Measurements from ENCODE around the gene AXIN1.
"Not testable (repeated sequence)": the region's sequence is repeated elsewhere in the genome, so short reads cannot be mapped to it uniquely, and the experiment has no call there.

AXIN1 gene

DNA sequence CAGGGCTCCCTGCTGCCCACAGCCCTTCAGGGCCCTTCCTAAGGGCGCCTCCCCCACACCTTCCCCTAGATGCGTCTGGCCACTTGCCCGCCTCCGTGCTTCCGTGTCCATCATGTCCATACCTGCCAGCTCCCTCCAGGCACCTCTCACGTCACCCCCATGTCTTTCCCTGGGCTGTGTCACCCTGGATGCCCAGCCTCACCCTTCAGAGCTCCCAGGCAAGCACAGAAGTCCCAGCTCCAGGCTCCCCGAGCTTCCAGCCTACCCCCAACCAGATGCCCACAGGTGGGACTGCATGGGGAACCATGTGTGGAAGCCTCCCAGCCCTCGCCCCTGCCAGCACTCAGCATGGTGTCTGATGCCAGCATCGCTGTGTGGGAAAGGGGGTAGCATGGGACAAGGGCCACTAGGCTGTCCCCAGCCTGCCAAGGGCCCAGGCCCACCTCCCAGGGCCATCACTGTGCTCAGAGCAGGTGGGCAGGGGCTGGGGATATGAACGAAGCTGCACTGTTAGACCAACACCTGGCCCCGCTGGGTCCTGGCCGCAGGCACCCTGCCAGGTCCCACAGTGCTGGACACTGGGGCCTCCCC, 1.9 kb upstream of the AXIN1 start:
- no peak for DNase-seq (ENCODE audit: low spot score)

- no peak for DNase-seq (ENCODE audit: low spot score)
Measured at GRCh38 chr16:353404-354290, 1.1 kb upstream of the AXIN1 start.

GRCh38 chr16:351804-352520, 561 bp downstream of the AXIN1 start:
- DNase-seq (ENCODE audit: low spot score), result peak; percentile 67

DNA sequence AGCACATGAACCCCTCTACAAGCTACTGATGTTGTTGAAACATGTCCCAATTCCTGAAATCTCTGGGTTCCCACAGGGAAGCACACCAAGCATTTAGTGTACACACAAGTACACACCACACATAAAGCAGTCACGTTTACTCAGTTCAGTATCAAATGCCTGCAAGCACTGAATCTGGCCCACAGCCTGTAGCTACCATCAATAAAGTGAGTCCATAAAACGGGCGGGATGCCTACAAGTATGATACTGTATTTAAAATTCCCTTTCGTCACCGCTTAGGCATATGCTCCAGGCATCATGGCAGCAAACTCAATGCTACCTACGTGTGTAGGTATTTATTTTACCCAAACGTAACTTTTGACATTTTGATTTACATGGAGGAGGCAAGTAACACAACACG, 2.3 kb downstream of the AXIN1 start:
- DNase-seq (ENCODE audit: low spot score), result no peak

DNA sequence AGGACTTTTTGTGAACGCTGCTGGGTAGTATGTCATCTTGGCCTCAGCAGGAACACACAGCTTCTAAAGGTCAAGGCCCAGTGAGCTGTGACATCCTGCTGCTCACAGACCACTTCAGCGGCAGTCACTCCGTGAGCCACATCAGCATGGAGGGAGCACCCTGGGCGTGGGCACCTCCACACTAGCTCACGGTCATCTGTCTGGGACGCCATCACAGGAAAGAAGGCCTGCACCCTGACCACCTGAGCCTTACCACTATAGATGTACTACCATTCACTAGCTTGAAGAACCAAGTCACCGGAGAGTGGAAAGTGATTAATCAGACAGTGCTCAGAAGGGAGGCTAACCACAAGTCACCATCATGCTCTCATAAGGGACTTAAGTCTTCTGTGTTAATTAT, 3.3 kb downstream of the AXIN1 start:
- DNase-seq (ENCODE audit: low spot score), result no peak

GRCh38 chr16:348495-348894, 4.0 kb downstream of the AXIN1 start:
- not testable (repeated sequence) for DNase-seq (ENCODE audit: low spot score)

DNA sequence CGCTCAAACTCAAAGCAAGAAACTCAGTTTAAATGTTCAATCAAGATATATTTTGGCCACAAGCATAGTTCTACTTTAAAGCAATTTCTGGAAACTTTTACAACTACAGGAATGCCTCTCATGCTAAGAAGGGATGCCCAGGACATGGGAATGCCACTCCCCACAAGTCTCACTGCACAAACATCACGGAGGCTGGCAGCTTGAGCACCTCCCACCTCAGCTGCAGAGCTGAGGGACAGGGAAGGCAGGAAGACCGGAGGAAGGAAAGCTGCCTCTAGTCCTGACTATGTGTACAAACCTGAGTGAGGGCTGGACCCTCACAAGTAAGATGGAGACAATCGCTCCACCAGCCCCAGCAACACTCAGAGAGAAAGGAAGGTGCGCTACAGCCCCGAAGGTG, 5.3 kb downstream of the AXIN1 start:
- no peak for DNase-seq (ENCODE audit: low spot score)

- no peak for DNase-seq (ENCODE audit: low spot score)
Measured at GRCh38 chr16:346587-346986, 5.9 kb downstream of the AXIN1 start.

DNA sequence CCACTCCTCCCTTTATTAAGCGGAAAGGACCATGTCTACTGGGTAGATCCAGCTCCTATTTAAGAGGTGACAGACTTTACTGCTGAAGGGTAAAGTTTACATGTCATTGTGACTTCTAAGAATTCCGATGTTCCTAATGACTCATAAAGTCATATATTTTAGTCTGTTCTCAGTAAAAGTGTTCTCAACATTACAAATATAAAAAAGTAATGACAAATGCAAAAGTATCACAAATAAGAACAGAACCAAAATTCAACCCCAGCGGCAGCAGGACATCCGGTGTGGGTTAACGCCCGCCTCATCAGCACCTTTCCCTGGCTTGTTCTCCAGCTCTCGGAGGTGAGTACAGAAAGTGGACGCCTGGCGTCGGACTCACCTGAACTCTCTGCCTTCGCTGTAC, 6.8 kb downstream of the AXIN1 start:
- DNase-seq (ENCODE audit: low spot score), result no peak

DNA sequence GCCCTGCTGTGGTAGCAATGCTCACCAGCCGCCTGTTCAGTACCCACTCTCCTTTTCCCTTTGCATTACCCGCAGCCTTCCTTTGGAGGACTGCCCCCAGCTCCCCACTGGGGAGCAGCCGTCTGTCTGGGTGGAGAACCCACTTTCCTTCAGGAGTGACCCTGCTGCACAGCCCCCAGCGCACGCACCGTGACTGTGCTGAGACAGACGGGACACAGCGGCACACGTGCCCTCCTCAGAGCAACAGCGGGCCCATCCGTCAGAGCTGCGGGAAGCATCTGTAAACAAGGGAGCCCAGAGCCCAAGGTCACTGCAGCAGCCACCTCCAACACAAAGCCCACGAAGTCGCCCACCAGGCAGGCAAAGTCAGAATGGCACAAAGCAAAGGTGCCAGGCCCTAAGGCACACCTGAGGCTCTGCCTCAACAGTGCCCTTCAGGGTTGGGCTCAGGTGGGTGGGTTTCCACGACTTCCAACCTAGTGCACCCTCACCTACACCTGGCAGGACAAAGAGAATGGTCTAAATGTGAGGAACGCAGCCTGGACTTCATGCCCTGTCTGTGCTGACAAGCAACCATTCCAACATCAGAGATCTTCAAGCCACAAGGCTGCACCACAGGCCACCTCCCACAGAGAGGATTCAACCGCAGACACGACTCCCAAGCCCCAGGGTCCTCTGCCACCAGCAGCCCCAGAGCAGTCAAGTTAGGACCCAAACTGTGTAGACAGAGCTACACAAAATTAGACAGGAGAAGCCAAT, 9.9 kb downstream of the AXIN1 start:
- no peak for DNase-seq (ENCODE audit: low spot score)

GRCh38 chr16:341974-342336, 10.6 kb downstream of the AXIN1 start:
- not testable (repeated sequence) for DNase-seq (ENCODE audit: low spot score)

GRCh38 chr16:341095-341973, 11.2 kb downstream of the AXIN1 start:
- DNase-seq (ENCODE audit: low spot score), result not testable (repeated sequence)

DNA sequence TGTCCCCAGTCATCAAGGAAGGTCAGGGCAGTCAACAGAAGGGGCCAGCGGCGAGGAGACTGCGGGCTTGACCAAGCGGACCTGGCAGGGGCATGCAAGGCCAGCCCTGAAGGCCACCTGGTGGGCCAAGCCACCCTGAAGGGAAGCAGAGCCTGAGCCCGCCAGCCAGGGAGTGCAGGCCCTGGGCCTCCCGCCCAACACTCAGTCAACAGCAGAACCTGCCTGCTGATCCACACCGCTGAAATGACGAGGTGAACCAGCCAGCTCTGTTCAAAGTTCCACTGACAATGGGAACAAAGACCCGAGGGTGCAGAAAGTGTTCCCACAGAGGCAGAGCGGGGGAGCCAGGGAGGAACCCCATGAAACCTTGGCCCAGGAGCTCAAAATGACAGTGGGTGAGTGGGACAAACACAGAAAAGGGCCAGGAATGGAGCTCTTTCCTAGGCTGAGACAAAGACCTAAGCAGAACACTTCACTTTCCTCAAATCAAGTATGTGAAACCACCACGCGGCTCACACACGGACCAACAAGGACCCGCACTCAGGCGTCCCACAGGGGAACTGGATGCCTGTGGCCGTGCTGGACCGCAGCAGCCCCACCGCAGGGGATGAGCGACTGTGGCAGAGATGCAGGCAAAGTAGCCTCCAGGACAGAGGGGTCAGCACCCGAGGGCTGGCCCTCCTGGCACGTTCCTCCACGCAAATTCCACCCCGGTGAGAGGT, 12.0 kb downstream of the AXIN1 start:
- no peak for DNase-seq (ENCODE audit: low spot score)

DNA sequence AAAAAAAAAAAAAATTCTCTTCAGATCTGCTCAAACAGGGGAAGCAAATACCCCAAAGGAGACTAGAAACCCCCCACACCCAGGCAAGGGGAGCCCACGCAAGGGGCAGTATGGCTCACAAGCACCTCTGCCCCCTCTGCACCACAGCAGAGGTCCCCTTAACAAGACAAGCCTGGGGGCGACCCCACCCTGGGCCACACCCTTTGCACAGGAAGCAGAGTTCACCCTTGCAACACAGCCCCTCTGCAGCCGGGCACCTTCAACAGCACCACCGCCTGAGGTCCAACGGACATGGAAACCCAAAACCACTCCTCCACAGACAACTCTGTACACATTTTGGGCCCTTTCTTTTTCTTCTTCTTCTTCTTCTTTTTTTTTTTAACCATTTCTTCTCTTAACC, 12.8 kb downstream of the AXIN1 start:
- no peak for DNase-seq (ENCODE audit: low spot score)

GRCh38 chr16:337975-338575, 14.4 kb downstream of the AXIN1 start:
- DNase-seq (ENCODE audit: low spot score), result no peak

DNA sequence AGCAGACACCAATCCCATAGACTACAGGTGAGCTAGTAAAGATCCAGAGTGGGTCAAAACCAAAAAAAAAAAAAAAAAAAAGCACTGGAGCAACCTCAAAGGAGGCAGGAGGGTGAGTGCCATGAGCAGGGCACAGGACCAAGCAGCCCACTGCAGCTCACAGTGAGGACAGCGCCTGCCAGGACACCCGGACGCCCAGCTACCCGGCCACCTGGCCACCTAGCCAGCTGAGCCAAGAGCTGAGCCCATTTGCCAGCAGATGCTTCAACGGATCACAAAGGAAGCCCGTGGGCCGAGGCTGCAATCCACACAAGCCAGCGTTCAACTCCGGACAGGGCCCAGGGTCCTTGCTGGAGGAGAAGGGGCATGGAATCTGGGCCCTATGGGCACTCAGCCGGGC, 15.1 kb downstream of the AXIN1 start:
- DNase-seq (ENCODE audit: low spot score), result no peak

DNA sequence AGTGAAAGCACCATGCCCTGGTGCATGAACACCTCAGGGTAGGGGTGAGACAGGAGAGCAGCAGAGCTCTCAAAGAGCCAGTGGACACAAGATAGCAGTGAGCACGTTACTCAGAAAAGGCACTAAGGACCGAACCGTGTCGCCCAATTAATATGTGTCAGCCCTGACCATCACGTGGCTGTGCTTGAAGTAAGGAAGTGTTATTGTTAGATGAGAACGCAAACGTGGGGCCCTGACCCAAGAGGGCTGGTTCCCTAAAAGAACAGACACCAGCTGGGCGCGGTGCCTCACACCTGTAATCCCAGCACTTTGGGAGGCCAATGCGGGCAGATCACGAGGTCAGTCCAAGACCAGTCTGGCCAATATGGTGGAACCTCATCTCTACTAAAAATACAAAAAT, 16.3 kb downstream of the AXIN1 start:
- DNase-seq (ENCODE audit: low spot score), result no peak

DNA sequence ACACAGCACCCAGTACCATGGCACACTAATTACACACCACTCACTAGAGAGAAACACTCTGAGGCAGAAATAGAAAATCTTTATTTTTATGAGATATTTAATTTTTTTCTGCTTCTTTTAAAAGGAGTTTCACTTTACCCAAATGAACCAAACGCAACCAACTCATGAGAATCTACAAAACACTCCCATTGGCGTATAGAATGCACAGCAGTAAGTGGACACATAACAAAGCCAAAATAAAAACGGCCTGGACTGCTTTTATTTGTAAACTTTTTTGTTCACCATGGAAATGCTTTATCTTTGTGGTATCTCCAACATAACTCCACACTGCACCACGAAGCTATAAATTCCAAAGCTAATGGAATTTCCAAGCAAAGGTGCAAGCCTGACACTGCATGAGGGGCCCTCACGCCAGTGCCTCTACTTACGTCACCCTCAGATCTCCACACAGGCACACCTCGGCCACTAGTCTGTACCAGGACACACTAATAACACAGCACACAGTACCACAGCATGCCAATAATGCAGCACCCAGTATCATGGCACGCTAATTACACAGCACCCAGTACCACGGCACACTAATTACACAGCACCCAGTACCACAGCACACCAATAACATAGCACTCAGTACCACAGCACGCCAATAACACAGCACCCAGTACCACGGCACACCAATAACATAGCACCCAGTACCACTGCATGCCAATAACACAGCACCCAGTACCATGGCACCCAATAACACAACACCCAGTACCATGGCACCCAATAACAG, 17.5 kb downstream of the AXIN1 start:
- DNase-seq (ENCODE audit: low spot score), result not testable (repeated sequence)

GRCh38 chr16:334164-334832, 18.2 kb downstream of the AXIN1 start:
- not testable (repeated sequence) for DNase-seq (ENCODE audit: low spot score)
